H9 (cell line): Measurements from ENCODE around the gene ERRFI1. TPM values are rescaled to one million over a fixed set of nuclear protein-coding genes. Genes with fewer than 3 reads are reported as not detected.
A peak's percentile ranks its signal among the peaks of the same experiment; 100 is the strongest.

ENCODE experiments used
- DNase-seq: peaks from one replicate; pipeline ENCODE4 v3.0.0-alpha.2; 2017
- H2AFZ ChIP-seq: one replicate; pipeline ENCODE4 v1.6.1; 2013; ENCODE audit warnings: mild to moderate bottlenecking, low read length, control low read depth, moderate library complexity
- H2AK5ac ChIP-seq: 2 replicates; pipeline ENCODE4 v1.6.1; 2013; ENCODE audit warnings: low read length, control low read depth, mixed read lengths; ENCODE audit not compliant: insufficient read length
- H2BK120ac ChIP-seq: one replicate; pipeline ENCODE4 v1.6.1; 2013; ENCODE audit warnings: low read depth, mild to moderate bottlenecking, low read length, control low read depth, inconsistent platforms; ENCODE audit not compliant: poor library complexity, severe bottlenecking
- H2BK12ac ChIP-seq: 2 replicates; pipeline ENCODE4 v1.6.1; 2013; ENCODE audit warnings: low read length, control low read depth, mixed read lengths, low read depth; ENCODE audit not compliant: insufficient read length
- H2BK15ac ChIP-seq: 2 replicates; pipeline ENCODE4 v1.6.1; 2013; ENCODE audit warnings: low read depth, low read length, control low read depth
- H2BK20ac ChIP-seq: one replicate; pipeline ENCODE4 v1.6.1; 2013; ENCODE audit warnings: low read depth, mild to moderate bottlenecking, low read length, control low read depth, inconsistent platforms; ENCODE audit not compliant: poor library complexity, severe bottlenecking
- H2BK5ac ChIP-seq: 2 replicates; pipeline ENCODE4 v1.6.1; 2013; ENCODE audit warnings: low read length, control low read depth, mixed read lengths; ENCODE audit not compliant: insufficient read length
- H3K14ac ChIP-seq: 2 replicates; pipeline ENCODE4 v1.6.1; 2013; ENCODE audit warnings: low read length, control low read depth; ENCODE audit not compliant: insufficient read depth
- H3K18ac ChIP-seq: 2 replicates; pipeline ENCODE4 v1.6.1; 2013; ENCODE audit warnings: low read depth, mild to moderate bottlenecking, mixed read lengths, low read length, control low read depth; ENCODE audit not compliant: insufficient read length
- H3K23ac ChIP-seq: 2 replicates; pipeline ENCODE4 v1.6.1; 2013; ENCODE audit warnings: low read length, control low read depth, mixed read lengths, low read depth; ENCODE audit not compliant: insufficient read length
- H3K23me2 ChIP-seq: 2 replicates; pipeline ENCODE4 v1.6.1; 2013; ENCODE audit warnings: low read depth, mild to moderate bottlenecking, mixed read lengths, low read length, control low read depth; ENCODE audit not compliant: insufficient read length, poor library complexity, severe bottlenecking
- H3K27ac ChIP-seq: 2 replicates; pipeline ENCODE4 v1.5.1; 2013; ENCODE audit warnings: low read length, control low read depth, mixed read lengths, low read depth; ENCODE audit not compliant: insufficient read length
- H3K27me3 ChIP-seq: 2 replicates; pipeline ENCODE4 v1.6.1; 2013; ENCODE audit warnings: low read length, control low read depth, inconsistent platforms; ENCODE audit not compliant: insufficient read depth
- H3K4ac ChIP-seq: 2 replicates; pipeline ENCODE4 v1.6.1; 2013; ENCODE audit warnings: low read depth, mild to moderate bottlenecking, control low read depth, inconsistent platforms, low read length, moderate library complexity
- H3K4me1 ChIP-seq: 2 replicates; pipeline ENCODE4 v1.6.1; 2013; ENCODE audit warnings: low read length, control low read depth, inconsistent platforms; ENCODE audit not compliant: insufficient read depth
- H3K4me2 ChIP-seq: 2 replicates; pipeline ENCODE4 v1.6.1; 2013; ENCODE audit warnings: low read length, control low read depth, mixed read lengths; ENCODE audit not compliant: insufficient read length, insufficient read depth
- H3K56ac ChIP-seq: 2 replicates; pipeline ENCODE4 v1.6.1; 2013; ENCODE audit warnings: low read depth, mild to moderate bottlenecking, mixed read lengths, low read length, control low read depth; ENCODE audit not compliant: insufficient read length
- H3K79me1 ChIP-seq: 2 replicates; pipeline ENCODE4 v1.6.1; 2013; ENCODE audit warnings: low read depth, mild to moderate bottlenecking, moderate library complexity, low read length, control low read depth, inconsistent platforms; ENCODE audit not compliant: insufficient read depth, poor library complexity, severe bottlenecking
- H3K79me2 ChIP-seq: 2 replicates; pipeline ENCODE4 v1.6.1; 2013; ENCODE audit warnings: low read length, control low read depth, inconsistent platforms; ENCODE audit not compliant: insufficient read depth
- H3K9ac ChIP-seq: 2 replicates; pipeline ENCODE4 v1.6.1; 2013; ENCODE audit warnings: low read length, control low read depth, mixed read lengths; ENCODE audit not compliant: insufficient read length; ENCODE audit errors: extremely low read depth
- H3K9me3 ChIP-seq: one replicate; pipeline ENCODE4 v1.6.1; 2013; ENCODE audit warnings: low read depth, low read length, inconsistent platforms; ENCODE audit not compliant: control insufficient read depth
- H3T11ph ChIP-seq: one replicate; pipeline ENCODE4 v1.6.1; 2013; ENCODE audit warnings: mild to moderate bottlenecking, low read length, control low read depth, inconsistent platforms
- H4K20me1 ChIP-seq: one replicate; pipeline ENCODE4 v1.6.1; 2013; ENCODE audit not compliant: control insufficient read depth, insufficient read length, insufficient read depth
- H4K5ac ChIP-seq: 2 replicates; pipeline ENCODE4 v1.6.1; 2013; ENCODE audit warnings: low read depth, mild to moderate bottlenecking, mixed read lengths, low read length, control low read depth; ENCODE audit not compliant: insufficient read length
- H4K8ac ChIP-seq: replicated peaks from 2 replicates; pipeline ENCODE4 v1.6.1; 2013; ENCODE audit warnings: low read length, control low read depth, mixed read lengths, low read depth; ENCODE audit not compliant: insufficient read length
- H4K91ac ChIP-seq: 2 replicates; pipeline ENCODE4 v1.6.1; 2013; ENCODE audit warnings: low read depth, mild to moderate bottlenecking, moderate library complexity, mixed read lengths, low read length, control low read depth; ENCODE audit not compliant: insufficient read length
- H3K27ac Mint-ChIP-seq, 3 experiments: 2 replicates in 2 of 3; 3 replicates in 1 of 3; pipeline ENCODE4 v1.8.0; 2020 to 2021; ENCODE audit warnings: mixed read lengths in 3 of 3, mild to moderate bottlenecking in 1 of 3, moderate library complexity in 1 of 3
- H3K27me3 Mint-ChIP-seq: 2 replicates; pipeline ENCODE4 v1.8.0; 2021; ENCODE audit warnings: low read depth, mild to moderate bottlenecking, moderate library complexity, mixed read lengths
- H3K36me3 Mint-ChIP-seq, 3 experiments: 2 replicates in 2 of 3; 3 replicates in 1 of 3; pipeline ENCODE4 v1.8.0; 2020 to 2021; ENCODE audit warnings: low read depth in 3 of 3, mixed read lengths in 3 of 3; ENCODE audit not compliant: insufficient read depth in 1 of 3
- H3K4me1 Mint-ChIP-seq, 2 experiments: 2 replicates each; pipeline ENCODE4 v1.8.0; 2020; ENCODE audit warnings: mixed read lengths in 2 of 2
- H3K4me3 Mint-ChIP-seq, 2 experiments: 2 replicates in 1 of 2; 3 replicates in 1 of 2; pipeline ENCODE4 v1.8.0; 2020 to 2021; ENCODE audit warnings: mild to moderate bottlenecking in 2 of 2, mixed read lengths in 2 of 2, moderate library complexity in 1 of 2
- H3K9me3 Mint-ChIP-seq, 2 experiments: 2 replicates in 1 of 2; 3 replicates in 1 of 2; pipeline ENCODE4 v1.8.0; 2020; ENCODE audit warnings: mild to moderate bottlenecking in 2 of 2, mixed read lengths in 2 of 2, moderate library complexity in 1 of 2
- CTCF ChIP-seq: fragments of 200-600 bp; sonication (generic); conservative IDR thresholded peaks from 3 replicates; pipeline ENCODE4 v1.8.0; 2021; ENCODE audit warnings: antibody characterized with exemption, mild to moderate bottlenecking
- WGBS: extraction: QIAGEN DNeasy Blood & Tissue Kit; methylation state at CpG from one replicate; pipeline ENCODE4 v1.1.7; 2013; ENCODE audit warnings: missing lambda C conversion rate, low lambda C conversion rate, mixed read lengths; ENCODE audit not compliant: insufficient read length; ENCODE audit errors: extremely low coverage; 5-methylcytosine and 5-hydroxymethylcytosine counted together
- long read RNA-seq: library from polyadenylated mRNA; unstranded; transcript quantifications from one replicate; pipeline ENCODE4 v2.0.0, GENCODE V29; 2020
- total RNA-seq: library from RNA; stranded (reverse); gene quantifications from 2 replicates; pipeline ENCODE4 v1.2.1, GENCODE V29; 2021

ERRFI1 gene
- total RNA-seq, result 19.2 and 20.8 TPM in 2 replicates
- long read RNA-seq, transcript ERRFI1-201 (4 exons, 3,104 nt), result major isoform, 31 of 38 reads
- long read RNA-seq, partial matches to known transcripts, result 3 of 38 reads
- long read RNA-seq, other reads (novel, unspliced or antisense), result 3 of 38 reads

GRCh38 chr1:8026153-8026975 is at the start of gene ERRFI1:
TSS of gene ERRFI1 (minus strand) at chr1:8026309. CDS start at chr1:8015619, 10,690 bp downstream.
- Histone ChIP-seq H2BK12ac (no peak within 1 kb of the TSS), H3T11ph (no peak within 1 kb of the TSS), H2BK15ac (no peak within 1 kb of the TSS), H4K91ac (no peak within 1 kb of the TSS), H3K4ac (no peak within 1 kb of the TSS), H3K4me2 (peak within 1 kb of the TSS; percentile 84), H3K23ac (no peak within 1 kb of the TSS), H2BK5ac (no peak within 1 kb of the TSS), H3K9me3 (no peaks in the 10 kb centered on the region), H3K79me2 (peaks cover 39% of the 10 kb centered on the region; the same call in 1 of the 2 replicates), H2AK5ac (no peak within 1 kb of the TSS), H3K79me1 (no peaks in the 10 kb centered on the region), H4K5ac (peak within 1 kb of the TSS; percentile 41), H3K4me1 (peaks cover 5% of the 10 kb centered on the region; the same call in 1 of the 2 replicates), H2BK120ac (no peak within 1 kb of the TSS), H3K56ac (no peak within 1 kb of the TSS), H3K23me2 (peaks cover 12% of the 10 kb centered on the region), H3K14ac (peak within 1 kb of the TSS; percentile 61), H3K27ac (no peak within 1 kb of the TSS), H4K8ac (peak within 1 kb of the TSS; percentile 4), H3K18ac (peak within 1 kb of the TSS; percentile 77), H3K9ac (peak within 1 kb of the TSS; percentile 81), H3K27me3 (no peaks in the 10 kb centered on the region; the same call in 1 of the 2 replicates), H2BK20ac (no peak within 1 kb of the TSS), H4K20me1 (no peaks in the 10 kb centered on the region), H2AFZ (no peak within 1 kb of the TSS)
- H3K27ac Mint-ChIP-seq, result peak within 1 kb of the TSS; percentile 1 to 96 (median 27); a peak in 6 of 7 replicates
- peaks cover 13% of the 10 kb centered on the region for H3K27me3 Mint-ChIP-seq
- WGBS, result no CpG with 5 or more reads among the region's 98 CpGs
- no peak for TF ChIP-seq CTCF
- H3K4me3 Mint-ChIP-seq, result peak within 1 kb of the TSS; percentile 78 to 89
- H3K36me3 Mint-ChIP-seq, result peaks cover 0 to 4% (median 0%) of the 10 kb centered on the region in 3 experiments; a peak in 2 of 7 replicates
- peaks cover 50 to 54% of the 10 kb centered on the region in 2 experiments for H3K4me1 Mint-ChIP-seq
- peak; percentile 91 for DNase-seq
- H3K9me3 Mint-ChIP-seq, result no peaks in the 10 kb centered on the region; a peak in 1 of 5 replicates
